Raji (cell line): Measurements from ENCODE around the gene SPATA25.

Experiments
- POLR2A ChIP-seq: IDR thresholded peaks from 2 replicates; pipeline ENCODE4 v1.6.1; 2011; ENCODE audit warnings: low read depth, low read length, control low read depth; ENCODE audit not compliant: insufficient read depth

SPATA25 gene

DNA sequence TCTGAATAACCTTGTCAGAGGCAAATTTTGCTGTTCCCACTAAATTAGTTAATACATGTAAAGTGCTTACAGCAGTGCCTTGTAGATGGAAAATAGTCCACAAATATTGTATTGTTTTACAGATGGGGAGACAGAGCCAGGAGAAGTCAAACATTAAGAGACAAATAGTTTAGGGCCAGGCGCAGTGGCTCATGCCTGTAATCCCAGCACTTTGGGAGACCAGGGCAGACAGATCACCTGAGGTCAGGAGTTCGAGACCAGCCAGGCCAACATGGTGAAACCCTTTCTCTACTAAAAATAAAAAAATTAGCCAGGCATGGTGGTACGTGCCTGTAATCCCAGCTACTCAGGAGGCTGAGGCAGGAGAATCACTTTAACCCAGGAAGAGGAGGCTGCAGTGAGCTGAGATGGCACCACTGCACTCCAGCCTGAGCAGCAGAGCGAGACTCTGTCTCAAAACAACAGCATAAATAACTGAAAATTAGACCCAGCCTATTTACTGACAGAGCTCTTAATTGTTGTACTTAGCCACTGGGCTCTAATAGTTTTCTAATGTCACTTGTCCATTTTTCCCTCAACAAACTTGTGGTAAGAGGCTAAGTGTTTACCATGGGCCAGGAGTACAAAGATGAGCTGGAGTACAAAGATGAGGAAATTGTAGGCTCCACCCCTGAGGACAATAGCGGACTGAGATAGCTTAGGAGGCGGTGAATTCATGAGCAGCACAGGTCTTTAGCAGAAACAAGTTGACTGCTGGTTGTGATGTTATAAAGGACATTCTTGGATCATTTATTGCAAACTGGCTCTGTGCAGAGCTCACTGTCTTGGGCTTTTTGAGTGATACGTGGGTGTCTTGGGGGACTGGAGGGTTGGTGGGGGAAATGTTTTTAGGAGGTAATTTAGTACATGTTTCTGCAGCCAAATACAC, 23.6 kb downstream of the SPATA25 start:
- no peak for TF ChIP-seq POLR2A

DNA sequence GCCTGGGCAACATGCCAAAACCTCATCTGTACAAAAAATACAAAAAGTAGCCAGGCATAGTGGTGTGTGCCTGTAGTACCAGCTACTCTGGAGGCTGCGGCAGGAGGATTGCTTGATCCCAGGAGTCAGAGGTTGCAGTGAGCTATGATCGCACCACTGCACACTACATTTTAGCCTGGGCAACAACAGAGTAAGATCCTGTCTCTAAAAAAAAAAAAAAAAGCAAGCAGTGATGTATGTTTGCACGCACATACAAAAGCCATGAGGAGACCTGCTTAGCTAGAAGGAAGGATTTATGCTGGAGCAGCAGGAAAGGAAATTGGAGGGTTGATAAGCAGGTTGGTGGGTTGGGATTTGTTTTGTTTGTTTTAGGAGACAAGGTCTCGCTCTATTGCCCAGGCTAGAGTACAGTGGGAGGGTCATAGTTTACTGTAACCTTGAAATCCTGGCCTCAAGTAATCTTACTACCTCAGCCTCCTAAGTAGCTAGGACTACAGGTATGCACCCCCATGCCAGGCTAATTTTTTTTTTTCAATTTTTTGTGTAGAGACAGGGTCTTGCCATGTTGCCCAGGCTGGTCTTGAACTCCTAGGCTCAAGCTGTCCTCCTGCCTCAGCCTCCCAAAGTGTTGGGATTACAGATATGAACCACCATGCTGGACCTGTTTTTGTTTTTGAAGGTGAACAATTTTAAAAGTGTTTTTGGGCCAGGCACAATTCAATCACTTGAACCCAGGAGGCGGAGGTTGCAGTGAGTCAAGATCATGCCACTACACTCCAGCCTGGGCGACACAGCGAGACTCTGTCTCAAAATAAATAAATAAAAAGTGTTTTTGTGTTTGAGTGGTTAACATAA, 26.0 kb downstream of the SPATA25 start:
- no peak for TF ChIP-seq POLR2A

DNA sequence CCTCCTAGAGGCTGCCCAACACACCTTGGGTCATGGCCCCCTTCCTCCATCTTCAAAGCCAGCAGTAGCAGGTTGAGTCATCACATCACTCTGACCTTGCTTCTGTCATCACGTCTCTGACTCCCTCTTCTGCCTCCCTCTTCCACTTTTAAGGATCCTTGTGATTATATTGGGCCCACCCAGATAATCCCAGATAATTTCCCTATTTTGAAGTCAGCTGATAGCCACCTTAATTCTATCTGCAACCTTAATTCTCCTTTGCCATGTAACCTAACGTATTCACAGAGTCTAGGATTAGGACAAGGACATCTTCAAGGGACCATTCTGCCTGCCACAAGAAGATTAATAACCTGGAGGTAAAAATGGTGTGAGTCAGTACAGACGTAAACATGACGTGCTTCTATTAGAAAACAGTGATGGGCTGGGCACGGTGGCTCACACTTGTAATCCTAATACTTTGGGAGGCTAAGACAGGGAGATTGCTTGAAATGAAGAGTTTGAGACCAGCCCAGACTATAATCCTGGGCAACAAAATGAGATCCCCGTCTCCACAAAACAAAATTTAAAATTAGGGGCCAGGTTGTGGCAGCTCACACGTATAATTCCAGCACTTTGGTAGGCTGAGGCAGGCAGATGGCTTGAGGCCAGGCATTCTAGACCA, 26.7 kb downstream of the SPATA25 start:
- TF ChIP-seq POLR2A = no peak

DNA sequence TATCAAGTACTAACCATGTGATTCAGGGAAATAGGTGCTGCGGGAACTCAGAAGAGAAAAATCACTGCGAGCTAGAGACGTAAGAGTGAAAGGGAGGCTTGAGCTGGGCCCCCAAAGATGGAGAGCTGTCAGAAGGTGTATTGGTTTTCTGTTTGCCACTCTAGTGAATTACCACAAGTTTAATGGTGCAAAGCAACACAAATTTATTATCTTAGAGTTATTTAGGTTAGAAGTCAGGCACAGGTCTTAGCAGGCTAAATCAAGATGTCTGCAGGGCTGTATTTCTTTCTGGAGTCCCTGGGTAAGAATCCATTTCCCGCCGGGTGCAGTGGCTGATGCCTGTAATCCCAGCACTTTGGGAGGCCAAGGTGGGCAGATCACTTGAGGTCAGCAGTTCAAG, 27.5 kb downstream of the SPATA25 start:
- TF ChIP-seq POLR2A = no peak

DNA sequence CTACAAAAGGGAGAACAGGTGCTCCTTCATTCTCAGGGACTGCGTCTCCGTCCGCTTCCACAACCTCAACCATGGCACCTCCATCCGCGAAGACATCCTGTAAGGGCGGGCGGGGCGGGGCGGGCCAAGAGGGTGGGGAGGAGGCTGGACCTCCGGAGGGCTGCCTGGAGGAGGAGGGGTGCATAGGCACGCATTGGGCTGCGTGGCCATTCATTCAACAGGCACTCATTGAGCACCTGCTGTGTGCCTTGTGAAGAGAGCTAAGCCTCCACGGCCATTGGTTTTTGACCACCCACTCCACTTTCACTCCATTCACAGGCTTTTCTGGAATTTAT, 29.6 kb downstream of the SPATA25 start:
- TF ChIP-seq POLR2A = no peak

DNA sequence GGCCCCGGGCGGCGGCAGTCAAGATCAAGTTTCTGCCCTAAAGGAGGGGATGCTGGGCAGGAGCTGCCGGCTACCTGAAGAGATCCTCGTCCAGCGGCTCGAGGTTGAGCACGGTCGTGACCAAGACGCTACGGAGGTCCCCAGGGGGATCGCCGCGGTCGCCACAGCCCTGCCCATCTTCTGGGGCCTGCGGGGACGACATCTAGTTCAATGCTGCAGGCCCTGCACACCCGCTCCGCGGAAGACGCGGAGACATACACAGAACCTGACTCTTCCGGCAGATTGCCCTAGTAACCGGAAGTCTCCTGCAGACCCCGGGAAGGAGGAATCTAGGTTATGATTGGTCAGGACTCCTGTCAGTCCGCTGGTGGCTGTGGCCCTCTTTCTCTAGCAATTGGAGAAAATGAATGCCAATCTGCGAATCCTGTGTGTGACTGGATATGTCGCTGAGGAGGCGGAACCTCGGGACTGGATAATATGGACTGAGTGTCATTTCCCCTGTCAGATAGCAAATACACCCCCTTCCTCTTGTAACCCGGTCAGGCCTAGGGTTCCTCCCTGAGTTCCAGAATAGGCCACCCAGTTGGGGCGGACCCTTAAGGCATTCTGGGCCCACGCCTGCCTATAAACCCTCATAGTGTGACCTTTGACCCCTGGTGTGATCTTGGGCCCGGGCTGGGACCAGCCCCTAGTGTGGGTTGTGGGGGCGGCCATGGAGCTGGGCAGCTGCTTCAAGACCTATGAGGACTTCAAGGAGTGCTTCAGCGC, 30.1 kb downstream of the SPATA25 start, which contains the start of the genes ACOT8 and ZSWIM3:
Gene ACOT8 (minus strand): TSS at position 279 of the 768 bp plus-strand sequence. CDS start 77 bp downstream, at position 202.
Gene ZSWIM3 (plus strand): TSS at position 501 of the 768 bp plus-strand sequence. CDS start 212 bp downstream, at position 713.
- TF ChIP-seq POLR2A = peak; percentile 77

DNA sequence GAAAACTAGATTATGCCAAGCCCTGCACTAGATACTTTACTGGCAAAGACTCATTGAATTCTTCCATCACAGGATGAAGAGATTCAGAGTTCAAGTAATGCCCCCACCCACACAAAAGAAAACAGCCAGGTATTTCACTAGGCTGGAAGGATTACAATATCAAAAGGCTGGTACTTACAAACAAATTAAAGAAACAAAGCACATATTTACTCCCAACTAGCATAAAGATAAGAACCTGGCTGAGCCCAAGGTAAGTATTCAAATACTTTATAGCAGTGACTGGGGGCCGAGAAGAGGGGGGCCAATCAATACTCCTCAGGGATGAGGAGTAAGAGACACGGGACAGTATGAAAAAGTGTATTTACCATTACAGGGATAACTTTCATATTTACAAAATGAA, 33.9 kb downstream of the SPATA25 start:
- TF ChIP-seq POLR2A = no peak

DNA sequence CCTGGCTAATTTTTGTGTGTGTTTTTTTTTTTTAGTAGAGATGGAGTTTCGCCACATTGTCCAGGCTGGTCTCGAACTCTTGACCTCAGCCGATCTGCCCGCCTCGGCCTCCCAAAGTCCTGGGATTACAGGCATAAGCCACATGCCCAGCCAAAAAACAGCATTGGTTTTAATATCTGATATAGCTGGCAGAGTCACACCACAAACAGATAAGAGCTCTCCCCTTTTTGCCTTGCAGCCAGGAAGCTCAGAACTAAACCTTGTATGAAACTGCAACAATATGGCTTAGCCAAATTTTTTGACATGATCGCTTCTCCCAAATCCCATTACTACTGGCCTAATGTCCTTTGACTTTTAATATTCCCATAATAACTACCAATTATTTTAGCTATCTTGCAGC, 35.1 kb downstream of the SPATA25 start:
- TF ChIP-seq POLR2A = no peak

DNA sequence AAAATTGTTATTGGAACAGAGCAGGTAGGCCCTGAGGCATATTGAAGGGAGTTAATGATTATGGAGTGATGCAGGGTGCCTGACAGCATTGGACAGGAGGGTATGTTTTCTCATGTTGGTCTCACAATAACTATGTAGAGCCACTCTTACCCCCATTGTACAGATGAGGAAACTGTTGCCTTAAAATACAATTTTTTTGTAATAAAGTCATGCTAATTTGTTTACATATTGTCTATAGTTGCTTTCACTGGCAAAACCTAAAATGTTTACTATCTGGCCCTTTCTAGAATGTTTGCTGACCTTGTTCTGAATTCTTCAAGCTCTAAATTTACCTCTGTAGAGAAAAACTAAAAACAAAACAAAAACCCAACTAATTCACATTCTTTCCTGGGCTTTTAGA, 35.9 kb downstream of the SPATA25 start:
- no peak for TF ChIP-seq POLR2A

DNA sequence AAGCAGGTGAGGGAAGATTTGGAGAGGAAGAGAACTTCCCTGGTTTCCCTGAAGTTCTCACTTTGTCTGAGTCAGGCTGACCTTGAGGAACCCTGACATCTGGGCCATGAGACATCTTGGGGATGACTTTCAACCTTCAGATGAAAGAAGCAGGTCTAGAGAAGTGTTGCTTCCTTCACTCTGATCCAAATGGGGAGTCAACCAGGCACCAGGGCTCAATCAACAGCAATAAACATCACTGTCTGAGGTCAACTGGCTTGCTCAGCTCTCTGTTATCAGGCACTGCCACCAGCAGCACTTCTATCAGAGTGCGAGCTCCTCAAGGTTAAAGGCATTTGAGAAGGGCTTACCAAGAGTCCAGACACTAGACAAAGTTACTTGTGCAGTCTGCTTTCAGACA, 36.5 kb downstream of the SPATA25 start:
- no peak for TF ChIP-seq POLR2A

DNA sequence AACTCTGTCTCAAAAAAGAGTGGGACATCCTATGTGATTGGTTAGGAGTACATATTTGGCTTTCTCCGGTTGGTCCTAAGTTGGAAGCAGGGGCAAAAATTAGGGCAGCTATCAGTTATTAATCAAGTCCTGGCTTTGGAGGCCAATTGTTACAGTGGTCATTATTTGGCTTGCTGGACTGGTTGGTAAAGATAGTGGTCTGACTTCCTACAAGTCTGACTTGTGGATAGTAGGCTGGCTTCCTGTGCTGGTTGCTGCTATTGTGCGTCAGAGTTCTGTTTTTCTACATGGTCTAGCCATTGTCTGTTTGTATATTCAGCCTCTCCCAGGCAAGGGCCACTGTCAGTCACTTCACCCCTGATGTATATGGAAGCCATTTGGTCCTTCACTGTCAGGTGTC, 37.2 kb downstream of the SPATA25 start:
- TF ChIP-seq POLR2A = no peak

DNA sequence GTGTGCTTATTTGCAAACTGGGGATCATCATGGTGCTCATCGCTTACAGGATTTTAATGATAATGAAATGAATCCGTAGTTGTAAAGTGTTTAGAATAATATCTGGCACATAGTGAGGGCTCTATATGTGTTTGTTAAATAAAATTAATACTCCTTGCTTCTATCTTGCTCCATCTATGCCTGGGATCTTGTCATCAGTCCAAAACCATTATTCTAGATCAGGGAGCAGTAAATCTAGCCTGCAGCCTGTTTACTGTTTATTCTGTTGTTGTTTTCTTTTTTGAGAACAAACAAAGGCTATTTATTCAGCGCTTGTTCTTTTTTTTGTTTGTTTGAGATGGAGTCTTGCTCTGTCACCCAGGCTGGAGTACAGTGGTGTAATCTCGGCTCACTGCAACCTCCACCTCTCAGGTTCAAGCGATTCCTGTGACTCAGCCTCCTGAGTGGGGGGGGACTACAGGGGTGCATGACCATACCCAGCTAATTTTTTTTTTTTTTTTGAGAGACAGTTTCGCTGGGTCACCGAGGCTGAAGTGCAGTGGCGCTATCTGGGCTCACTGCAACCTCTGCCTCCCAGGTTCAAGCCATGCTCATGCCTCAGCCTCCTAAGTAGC, 38.3 kb downstream of the SPATA25 start:
- no peak for TF ChIP-seq POLR2A

DNA sequence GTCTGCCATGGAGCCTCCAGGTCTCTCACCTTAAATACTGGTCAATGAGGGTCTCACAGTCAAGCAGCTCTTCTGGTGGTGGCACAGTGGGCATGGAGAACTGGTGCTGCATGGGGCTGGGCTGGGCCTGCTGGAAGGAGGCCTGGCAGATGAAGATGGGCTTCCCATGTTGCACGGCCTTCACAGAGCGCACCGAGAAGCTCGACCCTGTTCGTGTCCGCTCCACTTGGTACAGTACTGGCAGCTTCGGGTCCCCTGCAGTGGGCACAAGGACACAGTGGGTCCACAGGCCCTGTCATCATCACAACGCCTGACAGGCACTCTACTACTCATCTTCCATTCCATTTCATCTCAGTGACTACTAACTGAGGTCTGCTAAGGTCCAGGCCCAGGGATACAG, 39.0 kb downstream of the SPATA25 start:
- TF ChIP-seq POLR2A = no peak

DNA sequence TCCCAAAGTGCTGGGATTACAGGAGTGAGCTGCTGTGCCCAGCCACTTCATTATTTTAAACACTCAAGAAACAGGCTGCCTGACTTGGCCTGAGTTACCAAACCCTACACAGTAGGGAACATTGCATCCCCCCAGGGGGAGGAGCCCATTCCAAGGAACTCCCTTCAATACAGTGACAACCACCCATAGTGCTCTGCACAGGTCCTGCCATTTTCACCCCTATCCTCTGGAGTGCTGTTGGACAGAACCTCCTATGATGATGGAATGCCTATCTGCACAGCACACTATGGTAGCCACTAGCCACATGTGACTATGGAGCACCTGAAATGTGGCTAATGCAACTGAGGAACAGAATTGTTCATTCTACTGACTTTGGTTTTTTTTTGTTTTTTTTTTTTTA, 42.0 kb downstream of the SPATA25 start:
- no peak for TF ChIP-seq POLR2A
